Measurements from ENCODE around the gene EFTUD2. TPM values are rescaled to one million over a fixed set of nuclear protein-coding genes. Genes with fewer than 3 reads are reported as not detected.
A peak's percentile ranks its signal among the peaks of the same experiment; 100 is the strongest.

The EFTUD2 gene
- polyA plus RNA-seq, 1 donor, result 132 TPM

- no peak for DNase-seq
Measured at GRCh38 chr17:44887971-44888954, 11.0 kb downstream of the EFTUD2 start.

- no peak for DNase-seq
Measured at GRCh38 chr17:44887016-44887415, 12.2 kb downstream of the EFTUD2 start.

GRCh38 chr17:44884941-44885340 lies 14.3 kb downstream of the EFTUD2 start:
- DNase-seq, result no peak

GRCh38 chr17:44881145-44881544 lies 18.1 kb downstream of the EFTUD2 start:
- no peak for DNase-seq

- DNase-seq, result no peak
Measured at GRCh38 chr17:44880062-44880461, 19.2 kb downstream of the EFTUD2 start.

GRCh38 chr17:44879376-44879775 lies 19.9 kb downstream of the EFTUD2 start:
- DNase-seq, result no peak

- peak; percentile 41 for DNase-seq
Measured at GRCh38 chr17:44878627-44879221, 20.5 kb downstream of the EFTUD2 start.

- no peak for DNase-seq
Measured at GRCh38 chr17:44877121-44877520, 22.1 kb downstream of the EFTUD2 start.

GRCh38 chr17:44875761-44876160 lies 23.5 kb downstream of the EFTUD2 start:
- DNase-seq, result no peak

- no peak for DNase-seq
Measured at GRCh38 chr17:44872131-44872768, 27.0 kb downstream of the EFTUD2 start.

- no peak for DNase-seq
Measured at GRCh38 chr17:44871556-44871955, 27.7 kb downstream of the EFTUD2 start.

- DNase-seq, result no peak
Measured at GRCh38 chr17:44867841-44868240, 31.4 kb downstream of the EFTUD2 start.

- DNase-seq, result no peak
Measured at GRCh38 chr17:44865931-44866330, 33.3 kb downstream of the EFTUD2 start.

- DNase-seq, result peak; percentile 70
Measured at GRCh38 chr17:44865231-44865660, 34.0 kb downstream of the EFTUD2 start.

GRCh38 chr17:44864831-44865230 lies 34.4 kb downstream of the EFTUD2 start:
- no peak for DNase-seq

- no peak for DNase-seq
Measured at GRCh38 chr17:44863061-44863918, 36.0 kb downstream of the EFTUD2 start.

- DNase-seq, result no peak
Measured at GRCh38 chr17:44862278-44862914, 36.8 kb downstream of the EFTUD2 start.

- no peak for DNase-seq
Measured at GRCh38 chr17:44859701-44860100, 39.5 kb downstream of the EFTUD2 start.

- peak; percentile 49 for DNase-seq
Measured at GRCh38 chr17:44854192-44854591, 45.1 kb downstream of the EFTUD2 start.

- no peak for DNase-seq
Measured at GRCh38 chr17:44850612-44851011, 48.6 kb downstream of the EFTUD2 start.

GRCh38 chr17:44850025-44850424 lies 49.2 kb downstream of the EFTUD2 start:
- no peak for DNase-seq
